Measurements from ENCODE around the gene KRT1. TPM values are rescaled to one million over a fixed set of nuclear protein-coding genes. Genes with fewer than 3 reads are reported as not detected.

The KRT1 gene
- total RNA-seq, 1 donor from 2014 or later, result not detected

- H3K27me3 ChIP-seq (ENCODE audit: insufficient read depth, low read length), result peaks cover 29% of the 10 kb centered on the region
- no peak overlapping the region for H3K4me3 ChIP-seq (ENCODE audit: insufficient read depth, low read depth, low read length)
- no peak overlapping the region for H3K4me2 ChIP-seq (ENCODE audit: low read length)
- Mint-ChIP-seq H3K4me3 (ENCODE audit: unreplicated experiment) (no peak overlapping the region), H3K27me3 (ENCODE audit: low read depth, unreplicated experiment) (peaks cover 87% of the 10 kb centered on the region), H3K27ac (ENCODE audit: unreplicated experiment) (no peak overlapping the region), H3K9me3 (ENCODE audit: unreplicated experiment) (peaks cover 3% of the 10 kb centered on the region), H3K4me1 (ENCODE audit: low read depth, unreplicated experiment) (no peaks in the 10 kb centered on the region), H3K36me3 (ENCODE audit: low read depth, unreplicated experiment) (no peaks in the 10 kb centered on the region)
- no peaks in the 10 kb centered on the region for H3K79me2 ChIP-seq (ENCODE audit: insufficient read depth, low read length)
- H3K36me3 ChIP-seq (ENCODE audit: insufficient read depth, low read length), result no peaks in the 10 kb centered on the region
- no peak overlapping the region for H3K27ac ChIP-seq (ENCODE audit: low read depth, low read length)
- no peak for DNase-seq (ENCODE audit: low read depth)
- H3K4me1 ChIP-seq (ENCODE audit: insufficient read depth, low read length), result no peaks in the 10 kb centered on the region
- H3K9me3 ChIP-seq (ENCODE audit: insufficient read depth, low read depth, low read length), result no peaks in the 10 kb centered on the region
- TF ChIP-seq EZH2 (IDR thresholded peaks at IDR 0.05; ENCODE audit: insufficient read depth, low read length) (no peak), CTCF (IDR thresholded peaks at IDR 0.05; ENCODE audit: insufficient read depth, low read depth, low read length) (no peak)
- H3K9ac ChIP-seq (ENCODE audit: low read length), result no peak overlapping the region
- no peaks in the 10 kb centered on the region for H4K20me1 ChIP-seq (ENCODE audit: insufficient read depth, low read length)
- FAIRE-seq, result no peak
- H2AFZ ChIP-seq (ENCODE audit: low read depth, low read length), result no peak overlapping the region
Observed at GRCh38 chr12:52682381-52682660, 2.1 kb upstream of the KRT1 start.

GRCh38 chr12:52681526-52682380, 1.5 kb upstream of the KRT1 start:
- peaks cover 26% of the 10 kb centered on the region for H3K27me3 ChIP-seq (ENCODE audit: insufficient read depth, low read length)

More at GRCh38 chr12:52681526-52682380, 1.5 kb upstream of the KRT1 start:
- Mint-ChIP-seq H3K27ac (ENCODE audit: unreplicated experiment) (no peak overlapping the region), H3K36me3 (ENCODE audit: low read depth, unreplicated experiment) (no peaks in the 10 kb centered on the region), H3K4me1 (ENCODE audit: low read depth, unreplicated experiment) (no peaks in the 10 kb centered on the region), H3K4me3 (ENCODE audit: unreplicated experiment) (no peak overlapping the region), H3K27me3 (ENCODE audit: low read depth, unreplicated experiment) (peaks cover 86% of the 10 kb centered on the region), H3K9me3 (ENCODE audit: unreplicated experiment) (peaks cover 3% of the 10 kb centered on the region)
- TF ChIP-seq EZH2 (IDR thresholded peaks at IDR 0.05; ENCODE audit: insufficient read depth, low read length), result no peak
- no peak for TF ChIP-seq CTCF (IDR thresholded peaks at IDR 0.05; ENCODE audit: insufficient read depth, low read depth, low read length)
- Histone ChIP-seq H3K27ac (ENCODE audit: low read depth, low read length) (no peak overlapping the region), H3K4me1 (ENCODE audit: insufficient read depth, low read length) (no peaks in the 10 kb centered on the region), H3K4me3 (ENCODE audit: insufficient read depth, low read depth, low read length) (no peak overlapping the region), H2AFZ (ENCODE audit: low read depth, low read length) (no peak overlapping the region), H4K20me1 (ENCODE audit: insufficient read depth, low read length) (no peaks in the 10 kb centered on the region), H3K79me2 (ENCODE audit: insufficient read depth, low read length) (no peaks in the 10 kb centered on the region), H3K9ac (ENCODE audit: low read length) (no peak overlapping the region), H3K36me3 (ENCODE audit: insufficient read depth, low read length) (no peaks in the 10 kb centered on the region), H3K9me3 (ENCODE audit: insufficient read depth, low read depth, low read length) (no peaks in the 10 kb centered on the region), H3K4me2 (ENCODE audit: low read length) (no peak overlapping the region)
- FAIRE-seq (no peak), DNase-seq (ENCODE audit: low read depth) (no peak)

Measured in astrocyte (in vitro differentiated cells and primary cell).